Measurements from ENCODE around the gene TMEM151B. TPM values are rescaled to one million over a fixed set of nuclear protein-coding genes. Genes with fewer than 3 reads are reported as not detected.

TMEM151B gene
- total and polyA plus RNA-seq, 2 of the 13 experiments (the other 11 are each of a cell fraction or from before 2014, with no cell fraction given): not detected

DNA sequence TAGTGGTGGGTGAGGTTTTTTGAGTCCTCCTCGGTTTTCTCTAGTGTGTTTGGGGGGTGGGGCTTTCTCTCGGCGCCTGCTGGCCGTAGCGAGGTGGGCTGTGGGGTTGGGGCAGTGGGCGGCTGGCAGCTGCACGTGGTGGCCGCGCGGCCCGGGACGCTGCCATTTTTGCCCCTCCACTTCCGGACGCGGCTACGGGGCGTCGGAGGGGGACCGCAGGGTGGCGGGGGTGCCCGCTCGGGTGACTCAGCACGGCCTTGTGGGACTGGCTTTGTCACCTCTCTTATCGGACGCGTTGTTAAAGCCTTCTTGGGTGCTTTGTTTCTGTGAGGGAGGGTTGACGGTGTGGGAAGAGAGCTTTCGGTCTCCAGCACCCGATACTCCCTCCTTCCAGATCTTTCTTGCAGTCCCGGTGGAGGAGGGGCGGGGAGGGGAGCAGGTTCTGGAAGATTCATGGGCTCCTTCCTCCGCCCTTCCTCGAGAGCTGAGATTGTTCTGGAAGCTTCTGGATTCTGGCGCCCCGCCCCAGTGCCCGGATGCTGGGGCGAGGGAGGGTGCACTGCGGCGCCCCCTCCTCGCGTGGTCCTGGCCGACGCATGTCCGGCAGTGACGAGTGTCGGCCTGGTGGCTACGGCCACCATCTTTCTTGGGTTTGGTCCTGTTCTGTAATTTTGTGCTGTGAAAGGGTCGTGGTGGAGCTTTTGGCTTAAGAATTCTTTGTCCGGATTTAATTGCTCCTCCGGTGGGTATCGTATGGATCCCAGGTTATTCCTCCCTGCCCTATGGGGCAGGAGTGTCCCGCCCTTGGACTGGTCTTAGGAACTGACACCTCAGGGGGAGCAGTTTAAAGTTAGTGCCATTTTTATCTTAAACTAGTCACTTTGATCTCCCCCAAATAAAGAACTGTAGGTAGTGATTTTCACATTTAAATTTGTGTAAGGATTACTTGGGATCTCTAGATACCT lies 22.6 kb upstream of the TMEM151B start (continued):
- TF ChIP-seq, protein P1, sequence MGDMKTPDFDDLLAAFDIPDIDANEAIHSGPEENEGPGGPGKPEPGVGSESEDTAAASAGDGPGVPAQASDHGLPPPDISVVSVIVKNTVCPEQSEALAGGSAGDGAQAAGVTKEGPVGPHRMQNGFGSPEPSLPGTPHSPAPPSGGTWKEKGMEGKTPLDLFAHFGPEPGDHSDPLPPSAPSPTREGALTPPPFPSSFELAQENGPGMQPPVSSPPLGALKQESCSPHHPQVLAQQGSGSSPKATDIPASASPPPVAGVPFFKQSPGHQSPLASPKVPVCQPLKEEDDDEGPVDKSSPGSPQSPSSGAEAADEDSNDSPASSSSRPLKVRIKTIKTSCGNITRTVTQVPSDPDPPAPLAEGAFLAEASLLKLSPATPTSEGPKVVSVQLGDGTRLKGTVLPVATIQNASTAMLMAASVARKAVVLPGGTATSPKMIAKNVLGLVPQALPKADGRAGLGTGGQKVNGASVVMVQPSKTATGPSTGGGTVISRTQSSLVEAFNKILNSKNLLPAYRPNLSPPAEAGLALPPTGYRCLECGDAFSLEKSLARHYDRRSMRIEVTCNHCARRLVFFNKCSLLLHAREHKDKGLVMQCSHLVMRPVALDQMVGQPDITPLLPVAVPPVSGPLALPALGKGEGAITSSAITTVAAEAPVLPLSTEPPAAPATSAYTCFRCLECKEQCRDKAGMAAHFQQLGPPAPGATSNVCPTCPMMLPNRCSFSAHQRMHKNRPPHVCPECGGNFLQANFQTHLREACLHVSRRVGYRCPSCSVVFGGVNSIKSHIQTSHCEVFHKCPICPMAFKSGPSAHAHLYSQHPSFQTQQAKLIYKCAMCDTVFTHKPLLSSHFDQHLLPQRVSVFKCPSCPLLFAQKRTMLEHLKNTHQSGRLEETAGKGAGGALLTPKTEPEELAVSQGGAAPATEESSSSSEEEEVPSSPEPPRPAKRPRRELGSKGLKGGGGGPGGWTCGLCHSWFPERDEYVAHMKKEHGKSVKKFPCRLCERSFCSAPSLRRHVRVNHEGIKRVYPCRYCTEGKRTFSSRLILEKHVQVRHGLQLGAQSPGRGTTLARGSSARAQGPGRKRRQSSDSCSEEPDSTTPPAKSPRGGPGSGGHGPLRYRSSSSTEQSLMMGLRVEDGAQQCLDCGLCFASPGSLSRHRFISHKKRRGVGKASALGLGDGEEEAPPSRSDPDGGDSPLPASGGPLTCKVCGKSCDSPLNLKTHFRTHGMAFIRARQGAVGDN (CRISPR knock-in tag; IDR thresholded peaks at IDR 0.05): peak; percentile 97
- TF ChIP-seq ZNF496 (CRISPR knock-in tag; IDR thresholded peaks at IDR 0.05; ENCODE audit: insufficient replicate concordance): no peak
- no peak for TF ChIP-seq RFX1 (IDR thresholded peaks at IDR 0.05)
- TF ChIP-seq ZNF224 (CRISPR knock-in tag; IDR thresholded peaks at IDR 0.05): peak; percentile 84
- 0 out of 2 replicates have a peak, but pooled peaks have one; percentile 1 for TF ChIP-seq ZFAT (CRISPR knock-in tag; conservative IDR thresholded peaks at IDR 0.05)
- no peak for TF ChIP-seq TEAD2 (CRISPR knock-in tag; IDR thresholded peaks at IDR 0.05)
- TF ChIP-seq, protein P2, sequence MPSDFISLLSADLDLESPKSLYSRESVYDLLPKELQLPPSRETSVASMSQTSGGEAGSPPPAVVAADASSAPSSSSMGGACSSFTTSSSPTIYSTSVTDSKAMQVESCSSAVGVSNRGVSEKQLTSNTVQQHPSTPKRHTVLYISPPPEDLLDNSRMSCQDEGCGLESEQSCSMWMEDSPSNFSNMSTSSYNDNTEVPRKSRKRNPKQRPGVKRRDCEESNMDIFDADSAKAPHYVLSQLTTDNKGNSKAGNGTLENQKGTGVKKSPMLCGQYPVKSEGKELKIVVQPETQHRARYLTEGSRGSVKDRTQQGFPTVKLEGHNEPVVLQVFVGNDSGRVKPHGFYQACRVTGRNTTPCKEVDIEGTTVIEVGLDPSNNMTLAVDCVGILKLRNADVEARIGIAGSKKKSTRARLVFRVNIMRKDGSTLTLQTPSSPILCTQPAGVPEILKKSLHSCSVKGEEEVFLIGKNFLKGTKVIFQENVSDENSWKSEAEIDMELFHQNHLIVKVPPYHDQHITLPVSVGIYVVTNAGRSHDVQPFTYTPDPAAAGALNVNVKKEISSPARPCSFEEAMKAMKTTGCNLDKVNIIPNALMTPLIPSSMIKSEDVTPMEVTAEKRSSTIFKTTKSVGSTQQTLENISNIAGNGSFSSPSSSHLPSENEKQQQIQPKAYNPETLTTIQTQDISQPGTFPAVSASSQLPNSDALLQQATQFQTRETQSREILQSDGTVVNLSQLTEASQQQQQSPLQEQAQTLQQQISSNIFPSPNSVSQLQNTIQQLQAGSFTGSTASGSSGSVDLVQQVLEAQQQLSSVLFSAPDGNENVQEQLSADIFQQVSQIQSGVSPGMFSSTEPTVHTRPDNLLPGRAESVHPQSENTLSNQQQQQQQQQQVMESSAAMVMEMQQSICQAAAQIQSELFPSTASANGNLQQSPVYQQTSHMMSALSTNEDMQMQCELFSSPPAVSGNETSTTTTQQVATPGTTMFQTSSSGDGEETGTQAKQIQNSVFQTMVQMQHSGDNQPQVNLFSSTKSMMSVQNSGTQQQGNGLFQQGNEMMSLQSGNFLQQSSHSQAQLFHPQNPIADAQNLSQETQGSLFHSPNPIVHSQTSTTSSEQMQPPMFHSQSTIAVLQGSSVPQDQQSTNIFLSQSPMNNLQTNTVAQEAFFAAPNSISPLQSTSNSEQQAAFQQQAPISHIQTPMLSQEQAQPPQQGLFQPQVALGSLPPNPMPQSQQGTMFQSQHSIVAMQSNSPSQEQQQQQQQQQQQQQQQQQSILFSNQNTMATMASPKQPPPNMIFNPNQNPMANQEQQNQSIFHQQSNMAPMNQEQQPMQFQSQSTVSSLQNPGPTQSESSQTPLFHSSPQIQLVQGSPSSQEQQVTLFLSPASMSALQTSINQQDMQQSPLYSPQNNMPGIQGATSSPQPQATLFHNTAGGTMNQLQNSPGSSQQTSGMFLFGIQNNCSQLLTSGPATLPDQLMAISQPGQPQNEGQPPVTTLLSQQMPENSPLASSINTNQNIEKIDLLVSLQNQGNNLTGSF (CRISPR knock-in tag; IDR thresholded peaks at IDR 0.05): no peak; the same call in 1 of the 2 replicates
- no peak; the same call in 1 of the 2 replicates for TF ChIP-seq ELF4 (CRISPR knock-in tag; IDR thresholded peaks at IDR 0.05; ENCODE audit: borderline replicate concordance)
- TF ChIP-seq, protein P3, sequence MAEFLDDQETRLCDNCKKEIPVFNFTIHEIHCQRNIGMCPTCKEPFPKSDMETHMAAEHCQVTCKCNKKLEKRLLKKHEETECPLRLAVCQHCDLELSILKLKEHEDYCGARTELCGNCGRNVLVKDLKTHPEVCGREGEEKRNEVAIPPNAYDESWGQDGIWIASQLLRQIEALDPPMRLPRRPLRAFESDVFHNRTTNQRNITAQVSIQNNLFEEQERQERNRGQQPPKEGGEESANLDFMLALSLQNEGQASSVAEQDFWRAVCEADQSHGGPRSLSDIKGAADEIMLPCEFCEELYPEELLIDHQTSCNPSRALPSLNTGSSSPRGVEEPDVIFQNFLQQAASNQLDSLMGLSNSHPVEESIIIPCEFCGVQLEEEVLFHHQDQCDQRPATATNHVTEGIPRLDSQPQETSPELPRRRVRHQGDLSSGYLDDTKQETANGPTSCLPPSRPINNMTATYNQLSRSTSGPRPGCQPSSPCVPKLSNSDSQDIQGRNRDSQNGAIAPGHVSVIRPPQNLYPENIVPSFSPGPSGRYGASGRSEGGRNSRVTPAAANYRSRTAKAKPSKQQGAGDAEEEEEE (CRISPR knock-in tag; IDR thresholded peaks at IDR 0.05; ENCODE audit: borderline replicate concordance): no peak
- TF ChIP-seq KLF13 (CRISPR knock-in tag; IDR thresholded peaks at IDR 0.05): no peak
- no peak for TF ChIP-seq ZMYM3 (CRISPR knock-in tag; IDR thresholded peaks at IDR 0.05)
- TF ChIP-seq ELF3 (CRISPR knock-in tag; IDR thresholded peaks at IDR 0.05): no peak
- no peak for TF ChIP-seq ZNF33B (CRISPR knock-in tag; IDR thresholded peaks at IDR 0.05)
- TF ChIP-seq YEATS2 (CRISPR knock-in tag; IDR thresholded peaks at IDR 0.05; ENCODE audit: borderline replicate concordance): peak; percentile 92
- no peak for TF ChIP-seq SETDB1 (CRISPR knock-in tag; IDR thresholded peaks at IDR 0.05; ENCODE audit: borderline replicate concordance)
- TF ChIP-seq TOPORS (CRISPR knock-in tag; IDR thresholded peaks at IDR 0.05): no peak; the same call in 1 of the 2 replicates
- TF ChIP-seq, protein P4, sequence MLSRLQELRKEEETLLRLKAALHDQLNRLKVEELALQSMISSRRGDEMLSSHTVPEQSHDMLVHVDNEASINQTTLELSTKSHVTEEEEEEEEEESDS (CRISPR knock-in tag; IDR thresholded peaks at IDR 0.05; ENCODE audit: borderline replicate concordance): no peak

All from HepG2 (cell line).